Esophagus squamous epithelium (tissue), 4 donors: ENCODE measurements around the gene CYP26B1.

ENCODE experiments used
- CTCF ChIP-seq, 6 experiments: fragments of 450-650 bp in 4 of 6; fragments of 200-600 bp in 2 of 6; sonication (generic) in 2 of 6; IDR thresholded peaks; one replicate each; pipeline ENCODE4 v1.5.1; 2016 to 2019; ENCODE audit warnings: antibody characterized with exemption in 6 of 6, mild to moderate bottlenecking in 4 of 6, moderate library complexity in 4 of 6
- POLR2A ChIP-seq, 4 donors: fragments of 450-650 bp; IDR thresholded peaks; one replicate each; pipeline ENCODE4 v1.6.1; 2017; ENCODE audit warnings: antibody characterized with exemption in 4 of 4, mild to moderate bottlenecking in 4 of 4, moderate library complexity in 3 of 4

DNA sequence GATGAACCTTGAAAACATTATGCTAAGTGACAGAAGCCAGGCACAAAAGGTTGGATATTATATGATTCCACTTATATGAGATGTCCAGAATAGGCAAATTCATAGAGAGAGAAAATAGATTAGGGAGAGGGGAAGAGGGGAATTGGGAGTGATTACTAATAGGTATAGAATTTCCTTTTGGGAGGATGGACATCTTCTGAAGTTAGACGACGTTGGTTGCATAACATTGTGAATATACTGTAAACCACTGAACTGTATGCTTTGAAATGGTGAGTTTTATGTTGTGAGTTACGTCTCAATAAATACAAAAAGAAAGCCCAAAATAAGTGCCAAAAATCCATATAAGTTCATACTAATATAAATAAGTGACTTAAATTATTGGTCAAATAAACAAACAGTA is 18.6 kb upstream of the CYP26B1 start:
- TF ChIP-seq CTCF (IDR thresholded peaks at IDR 0.05) (no peak), POLR2A (IDR thresholded peaks at IDR 0.05) (no peak)
